BLaER1 (cell line): Measurements from ENCODE around the gene EZR.
A peak's percentile ranks its signal among the peaks of the same experiment; 100 is the strongest.

Experiments
- H3K27ac ChIP-seq: shearing (Covaris generic); formaldehyde crosslinking; 2 replicates; pipeline ENCODE4 v1.8.1; 2022
- H3K27me3 ChIP-seq: shearing (Covaris generic); formaldehyde crosslinking; 2 replicates; pipeline ENCODE4 v1.8.1; 2022
- H3K36me3 ChIP-seq: shearing (Covaris generic); formaldehyde crosslinking; 2 replicates; pipeline ENCODE4 v1.8.1; 2022
- H3K4me1 ChIP-seq: shearing (Covaris generic); formaldehyde crosslinking; 2 replicates; pipeline ENCODE4 v1.8.1; 2022
- H3K4me2 ChIP-seq: shearing (Covaris generic); formaldehyde crosslinking; 2 replicates; pipeline ENCODE4 v1.8.1; 2022
- H3K4me3 ChIP-seq: shearing (Covaris generic); formaldehyde crosslinking; 2 replicates; pipeline ENCODE4 v1.8.1; 2022
- H3K9ac ChIP-seq: shearing (Covaris generic); formaldehyde crosslinking; 2 replicates; pipeline ENCODE4 v1.8.1; 2022
- H3K9me3 ChIP-seq: shearing (Covaris generic); formaldehyde crosslinking; 2 replicates; pipeline ENCODE4 v1.8.1; 2022
- H4K20me1 ChIP-seq: shearing (Covaris generic); formaldehyde crosslinking; 2 replicates; pipeline ENCODE4 v1.8.1; 2022
- Cebpa-rat ChIP-seq: shearing (Covaris generic); IDR thresholded peaks from 2 replicates; pipeline ENCODE4 v1.8.1; 2022

The EZR gene

DNA sequence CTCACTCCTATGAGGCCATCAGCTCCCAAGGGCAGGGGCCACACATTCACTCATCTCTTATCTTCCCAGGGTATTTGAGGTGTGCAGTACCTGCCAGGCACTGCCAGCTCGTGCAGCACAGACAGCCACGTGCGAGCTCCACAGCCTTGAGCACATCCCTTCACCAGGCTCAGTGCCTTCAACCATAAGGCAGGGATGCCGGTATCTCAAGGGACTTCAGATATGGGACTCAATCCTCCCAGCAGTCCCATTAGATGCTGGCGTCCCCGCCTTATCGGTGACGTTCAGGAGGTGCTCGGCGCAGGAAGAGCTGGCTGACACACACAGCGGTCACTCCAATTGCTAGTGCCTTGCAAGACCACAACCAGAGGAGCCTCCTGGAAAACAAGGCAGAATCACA, 47.0 kb downstream of the EZR start:
- Histone ChIP-seq H3K4me2 (peak overlapping the region; percentile 86), H3K4me3 (no peak overlapping the region), H3K27ac (peak overlapping the region; percentile 40), H3K27me3 (no peaks in the 10 kb centered on the region), H4K20me1 (peaks cover 80% of the 10 kb centered on the region), H3K9me3 (no peaks in the 10 kb centered on the region), H3K9ac (no peak overlapping the region; the same call in 1 of the 2 replicates), H3K4me1 (peaks cover 72% of the 10 kb centered on the region), H3K36me3 (peaks cover 89% of the 10 kb centered on the region)
- TF ChIP-seq Cebpa-rat: no peak

- H3K9me3 ChIP-seq: no peaks in the 10 kb centered on the region
- peak overlapping the region; percentile 86 for H3K4me2 ChIP-seq
- no peak overlapping the region for H3K4me3 ChIP-seq
- H3K4me1 ChIP-seq: peaks cover 78% of the 10 kb centered on the region
- H3K36me3 ChIP-seq: peaks cover 84% of the 10 kb centered on the region
- no peaks in the 10 kb centered on the region for H3K27me3 ChIP-seq
- H4K20me1 ChIP-seq: peaks cover 75% of the 10 kb centered on the region
- peak overlapping the region; percentile 59 for H3K27ac ChIP-seq
- TF ChIP-seq Cebpa-rat: no peak
- H3K9ac ChIP-seq: no peak overlapping the region; the same call in 1 of the 2 replicates
These were observed 47.6 kb downstream of the EZR start for GRCh38 chr6:158771399-158772152.

GRCh38 chr6:158770533-158771330, 48.4 kb downstream of the EZR start:
- H3K27ac ChIP-seq: peak overlapping the region; percentile 59
- no peak overlapping the region for H3K4me3 ChIP-seq
- H3K36me3 ChIP-seq: peaks cover 84% of the 10 kb centered on the region
- H3K27me3 ChIP-seq: no peaks in the 10 kb centered on the region
- H3K4me2 ChIP-seq: peak overlapping the region; percentile 86
- H4K20me1 ChIP-seq: peaks cover 74% of the 10 kb centered on the region
- H3K9ac ChIP-seq: no peak overlapping the region; the same call in 1 of the 2 replicates
- H3K9me3 ChIP-seq: no peaks in the 10 kb centered on the region
- no peak for TF ChIP-seq Cebpa-rat
- peaks cover 86% of the 10 kb centered on the region for H3K4me1 ChIP-seq

GRCh38 chr6:158769771-158770432, 49.3 kb downstream of the EZR start:
- H4K20me1 ChIP-seq: peaks cover 74% of the 10 kb centered on the region
- no peaks in the 10 kb centered on the region for H3K27me3 ChIP-seq
- peak overlapping the region; percentile 86 for H3K4me2 ChIP-seq
- 0 out of 2 replicates have a peak overlapping the region, but pooled peaks have one; percentile 6 for H3K27ac ChIP-seq
- peaks cover 84% of the 10 kb centered on the region for H3K36me3 ChIP-seq
- TF ChIP-seq Cebpa-rat: no peak
- no peaks in the 10 kb centered on the region for H3K9me3 ChIP-seq
- no peak overlapping the region for H3K9ac ChIP-seq
- no peak overlapping the region for H3K4me3 ChIP-seq
- peaks cover 95% of the 10 kb centered on the region for H3K4me1 ChIP-seq

DNA sequence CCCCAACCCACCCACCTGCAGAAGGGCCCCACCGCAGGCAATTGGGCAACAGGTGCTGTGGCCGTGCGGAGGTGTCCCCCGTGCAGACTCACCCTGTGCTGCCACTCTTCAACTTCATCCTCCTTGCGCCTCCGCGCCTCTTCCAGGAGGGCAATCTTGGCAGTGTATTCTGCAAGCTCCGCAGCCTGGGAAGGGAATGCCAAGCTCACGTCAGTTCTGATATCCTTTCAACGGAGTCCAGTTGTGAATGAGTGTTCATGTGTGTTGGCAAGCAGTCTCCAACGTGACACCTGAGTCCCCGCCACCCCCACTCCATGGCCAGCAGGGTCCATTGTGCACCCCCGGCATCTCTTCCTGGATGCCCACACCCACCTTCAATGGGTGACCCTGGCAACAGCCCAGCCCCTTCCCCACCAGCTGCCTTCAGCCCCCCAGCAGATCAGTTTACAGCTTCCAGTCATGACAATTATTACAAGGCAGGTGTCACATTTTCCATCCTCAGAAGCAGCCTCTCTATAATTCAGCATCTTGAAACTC, 49.9 kb downstream of the EZR start:
- Histone ChIP-seq H3K4me3 (no peak overlapping the region), H3K4me2 (peak overlapping the region; percentile 86), H3K9me3 (no peaks in the 10 kb centered on the region), H3K4me1 (peaks cover 100% of the 10 kb centered on the region), H3K36me3 (peaks cover 84% of the 10 kb centered on the region), H3K27me3 (no peaks in the 10 kb centered on the region), H4K20me1 (peaks cover 71% of the 10 kb centered on the region), H3K27ac (0 out of 2 replicates have a peak overlapping the region, but pooled peaks have one; percentile 77), H3K9ac (no peak overlapping the region)
- TF ChIP-seq Cebpa-rat: no peak

DNA sequence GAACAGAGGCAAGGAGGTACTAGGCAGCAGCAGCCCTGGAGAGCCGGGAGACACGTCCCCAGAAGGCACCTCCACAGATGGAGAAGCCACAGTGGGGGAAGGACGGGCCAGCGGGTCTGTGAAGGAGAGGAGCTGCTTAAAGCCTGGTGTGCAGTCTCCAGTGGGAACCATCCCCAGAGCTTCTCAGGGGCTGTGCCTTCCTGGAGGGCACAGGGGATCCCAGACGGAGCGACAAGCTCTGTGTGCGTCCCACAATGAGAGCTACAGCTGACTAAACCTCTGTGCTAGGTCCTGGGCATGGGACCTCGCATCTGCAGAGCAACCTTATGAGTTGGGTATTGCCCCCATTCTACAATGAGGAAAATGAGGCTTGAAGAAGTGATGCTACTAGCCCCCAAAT, 50.7 kb downstream of the EZR start:
- peak overlapping the region; percentile 86 for H3K4me2 ChIP-seq
- no peak overlapping the region for H3K4me3 ChIP-seq

GRCh38 chr6:158767709-158768108, 51.5 kb downstream of the EZR start:
- peaks cover 74% of the 10 kb centered on the region for H3K36me3 ChIP-seq
- peaks cover 100% of the 10 kb centered on the region for H3K4me1 ChIP-seq
- TF ChIP-seq Cebpa-rat: no peak

More for the DNA sequence above, 50.7 kb downstream of the EZR start:
- Histone ChIP-seq H3K9me3 (no peaks in the 10 kb centered on the region), H3K4me1 (peaks cover 100% of the 10 kb centered on the region), H3K9ac (peak overlapping the region; percentile 55; the same call in 1 of the 2 replicates), H4K20me1 (peaks cover 62% of the 10 kb centered on the region), H3K36me3 (peaks cover 81% of the 10 kb centered on the region), H3K27me3 (no peaks in the 10 kb centered on the region), H3K27ac (peak overlapping the region; percentile 77)
- TF ChIP-seq Cebpa-rat: no peak

DNA sequence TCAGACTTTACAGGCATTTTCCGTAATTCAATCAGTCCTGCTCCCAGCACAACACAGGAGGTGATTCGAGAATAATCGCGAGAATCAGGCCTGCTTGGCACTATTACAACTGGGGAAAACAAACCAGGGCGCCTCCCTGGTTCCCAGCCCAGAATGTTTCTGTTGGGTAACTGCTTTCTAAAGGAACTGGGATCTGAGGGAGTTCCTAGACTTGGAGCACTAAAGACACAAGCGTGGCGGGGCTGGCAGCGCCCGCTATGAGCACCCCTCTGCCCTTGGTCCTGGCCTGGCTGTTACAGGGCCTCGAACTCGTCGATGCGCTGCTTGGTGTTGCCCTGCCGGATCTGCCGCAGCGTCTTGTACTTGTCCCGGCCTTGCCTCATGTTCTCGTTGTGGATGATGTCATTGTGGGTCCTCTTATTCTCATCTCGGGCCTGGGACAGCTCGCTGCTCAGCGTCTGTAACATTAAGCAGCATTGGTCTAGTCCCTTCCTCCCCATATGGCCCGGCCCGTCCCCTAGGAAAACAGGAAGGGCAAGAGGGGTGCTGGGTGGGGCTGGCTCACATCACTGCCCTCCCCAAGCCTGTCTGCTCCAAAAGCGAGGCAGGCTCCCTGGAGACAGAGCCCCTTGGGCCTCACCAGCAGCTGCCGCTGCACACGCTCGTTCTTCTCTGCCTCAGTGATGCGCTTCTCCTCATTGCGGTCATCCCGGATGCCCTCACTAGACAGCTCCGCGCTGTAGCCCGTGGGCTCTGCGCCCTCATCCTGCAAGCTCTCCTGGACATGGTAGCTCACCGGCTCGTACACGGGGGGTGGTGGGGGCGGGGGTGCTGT, 52.3 kb downstream of the EZR start:
- peak overlapping the region; percentile 29; the same call in 1 of the 2 replicates for H3K4me3 ChIP-seq
- peaks cover 99% of the 10 kb centered on the region for H3K4me1 ChIP-seq
- H3K9me3 ChIP-seq: no peaks in the 10 kb centered on the region
- H3K36me3 ChIP-seq: peaks cover 65% of the 10 kb centered on the region
- peaks cover 53% of the 10 kb centered on the region for H4K20me1 ChIP-seq
- no peaks in the 10 kb centered on the region for H3K27me3 ChIP-seq
- H3K9ac ChIP-seq: peak overlapping the region; percentile 55; the same call in 1 of the 2 replicates
- H3K27ac ChIP-seq: peak overlapping the region; percentile 77
- H3K4me2 ChIP-seq: peak overlapping the region; percentile 86
- TF ChIP-seq Cebpa-rat: no peak

More at GRCh38 chr6:158767709-158768108, 51.5 kb downstream of the EZR start:
- no peaks in the 10 kb centered on the region for H3K9me3 ChIP-seq
- H3K4me3 ChIP-seq: peak overlapping the region; percentile 29; the same call in 1 of the 2 replicates
- peak overlapping the region; percentile 77 for H3K27ac ChIP-seq
- peaks cover 61% of the 10 kb centered on the region for H4K20me1 ChIP-seq
- H3K27me3 ChIP-seq: no peaks in the 10 kb centered on the region
- H3K4me2 ChIP-seq: peak overlapping the region; percentile 86
- H3K9ac ChIP-seq: peak overlapping the region; percentile 55; the same call in 1 of the 2 replicates
